NCI-H82 treated with DMSO at 0.1 percent for 48 hours (cell line): ENCODE results near the gene ESRRG.
A peak's percentile ranks its signal among the peaks of the same experiment; 100 is the strongest.

Experiments
- DNase-seq: peaks from one replicate; lab custom pipeline; 2025; ENCODE audit not compliant: unreplicated experiment; lab: John Stamatoyannopoulos, UW

ESRRG gene

GRCh38 chr1:216723274-216723780 is at the start of gene ESRRG:
Gene ESRRG (minus strand): TSS chr1:216723429. CDS start chr1:216723299, 130 bp downstream.
- DNase-seq = peak; percentile 99

- no peak for DNase-seq
Observed at GRCh38 chr1:216771922-216772321, 48.7 kb upstream of the ESRRG start.

GRCh38 chr1:216766633-216767327 is 43.6 kb upstream of the ESRRG start:
- DNase-seq = no peak

GRCh38 chr1:216765346-216766300 is 42.4 kb upstream of the ESRRG start:
- DNase-seq = no peak

GRCh38 chr1:216758161-216758560 is 34.9 kb upstream of the ESRRG start:
- peak; percentile 73 for DNase-seq

GRCh38 chr1:216757110-216757509 is 33.9 kb upstream of the ESRRG start:
- no peak for DNase-seq

GRCh38 chr1:216750961-216751360 is 27.7 kb upstream of the ESRRG start:
- DNase-seq = no peak

- peak; percentile 75 for DNase-seq
Observed at GRCh38 chr1:216750031-216750627, 26.9 kb upstream of the ESRRG start.

- DNase-seq = no peak
Observed at GRCh38 chr1:216749232-216749631, 26.0 kb upstream of the ESRRG start.

GRCh38 chr1:216742625-216743024 is 19.4 kb upstream of the ESRRG start:
- no peak for DNase-seq

- DNase-seq = no peak
Observed at GRCh38 chr1:216740331-216740730, 17.1 kb upstream of the ESRRG start.

- no peak for DNase-seq
Observed at GRCh38 chr1:216739793-216740192, 16.6 kb upstream of the ESRRG start.

GRCh38 chr1:216732121-216732520 is 8.9 kb upstream of the ESRRG start:
- no peak for DNase-seq

- DNase-seq = no peak
Observed at GRCh38 chr1:216731562-216731961, 8.3 kb upstream of the ESRRG start.

GRCh38 chr1:216726435-216726834 is 3.2 kb upstream of the ESRRG start:
- peak; percentile 41 for DNase-seq

- peak; percentile 80 for DNase-seq
Observed at GRCh38 chr1:216722821-216723220, 408 bp downstream of the ESRRG start.

- DNase-seq = peak; percentile 77
Observed at GRCh38 chr1:216721863-216722262, 1.4 kb downstream of the ESRRG start.

- DNase-seq = peak; percentile 66
Observed at GRCh38 chr1:216721062-216721461, 2.2 kb downstream of the ESRRG start.

GRCh38 chr1:216711712-216712111 is 11.5 kb downstream of the ESRRG start:
- no peak for DNase-seq

GRCh38 chr1:216710598-216711333 is 12.5 kb downstream of the ESRRG start:
- DNase-seq = peak; percentile 56

GRCh38 chr1:216710055-216710454 is 13.2 kb downstream of the ESRRG start:
- DNase-seq = peak; percentile 92
